Body of pancreas (tissue), 4 donors: ENCODE measurements around the gene PGAP1.

ENCODE experiments used
- POLR2A ChIP-seq, 3 donors: fragments of 450-650 bp; IDR thresholded peaks; one replicate each; pipeline ENCODE4 v1.6.1; 2016; ENCODE audit warnings: antibody characterized with exemption in 3 of 3, mild to moderate bottlenecking in 2 of 3
- TF ChIP-seq, protein P1 (sequence below), 7 experiments: fragments of 450-650 bp in 4 of 7; fragments of 200-600 bp in 3 of 7; sonication (generic) in 3 of 7; IDR thresholded peaks; one replicate each; pipeline ENCODE4 v1.5.1; 2016 to 2019; ENCODE audit warnings: antibody characterized with exemption in 7 of 7

DNA sequence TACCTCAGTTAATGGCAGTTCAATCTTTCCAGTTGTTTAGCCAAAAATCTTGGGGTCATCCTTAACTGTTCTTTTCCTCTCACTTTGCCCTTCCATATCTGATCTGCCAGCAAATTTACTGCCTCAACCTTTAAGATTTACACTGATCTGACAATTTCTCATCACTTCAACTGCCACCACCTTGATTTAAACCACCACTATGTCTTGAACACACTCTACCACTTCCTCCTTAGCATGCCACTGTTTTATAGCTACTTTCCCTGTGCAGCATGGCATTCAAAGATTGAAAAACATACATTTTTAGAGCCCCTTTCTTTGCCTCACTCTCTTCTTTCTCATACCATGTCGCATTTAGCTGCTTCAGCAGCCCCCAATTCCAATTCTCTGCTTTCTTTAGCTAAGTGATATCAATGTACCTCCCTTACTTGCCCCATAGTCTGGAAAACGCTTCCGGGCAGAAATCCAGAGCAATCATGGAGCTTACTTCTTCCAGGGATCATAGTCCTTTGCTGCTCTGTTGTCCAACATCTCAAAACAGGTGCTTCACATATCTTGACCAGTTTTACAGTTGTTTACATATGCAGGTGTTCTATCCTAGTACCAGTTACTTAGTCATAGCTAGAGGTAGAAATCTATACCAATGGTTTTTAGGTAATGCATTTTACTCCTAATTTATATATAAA, 10.9 kb downstream of the PGAP1 start:
- TF ChIP-seq, protein P1, sequence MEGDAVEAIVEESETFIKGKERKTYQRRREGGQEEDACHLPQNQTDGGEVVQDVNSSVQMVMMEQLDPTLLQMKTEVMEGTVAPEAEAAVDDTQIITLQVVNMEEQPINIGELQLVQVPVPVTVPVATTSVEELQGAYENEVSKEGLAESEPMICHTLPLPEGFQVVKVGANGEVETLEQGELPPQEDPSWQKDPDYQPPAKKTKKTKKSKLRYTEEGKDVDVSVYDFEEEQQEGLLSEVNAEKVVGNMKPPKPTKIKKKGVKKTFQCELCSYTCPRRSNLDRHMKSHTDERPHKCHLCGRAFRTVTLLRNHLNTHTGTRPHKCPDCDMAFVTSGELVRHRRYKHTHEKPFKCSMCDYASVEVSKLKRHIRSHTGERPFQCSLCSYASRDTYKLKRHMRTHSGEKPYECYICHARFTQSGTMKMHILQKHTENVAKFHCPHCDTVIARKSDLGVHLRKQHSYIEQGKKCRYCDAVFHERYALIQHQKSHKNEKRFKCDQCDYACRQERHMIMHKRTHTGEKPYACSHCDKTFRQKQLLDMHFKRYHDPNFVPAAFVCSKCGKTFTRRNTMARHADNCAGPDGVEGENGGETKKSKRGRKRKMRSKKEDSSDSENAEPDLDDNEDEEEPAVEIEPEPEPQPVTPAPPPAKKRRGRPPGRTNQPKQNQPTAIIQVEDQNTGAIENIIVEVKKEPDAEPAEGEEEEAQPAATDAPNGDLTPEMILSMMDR (IDR thresholded peaks at IDR 0.05): no peak
- TF ChIP-seq POLR2A (IDR thresholded peaks at IDR 0.05): no peak
